GM12878 (cell line): ENCODE data around the gene CPNE6. TPM values are rescaled to one million over a fixed set of nuclear protein-coding genes. Genes with fewer than 3 reads are reported as not detected.

Experiments used
- CBFB ChIP-seq: IDR thresholded peaks from 2 replicates; pipeline ENCODE4 v1.6.1; 2016; ENCODE audit warnings: antibody characterized with exemption, low read depth
- CHD1 ChIP-seq: IDR thresholded peaks from 2 replicates; pipeline ENCODE4 v1.6.1; 2012; ENCODE audit warnings: low read depth, low read length, improper control_type of control experiment
- CREB1 ChIP-seq: IDR thresholded peaks from 2 replicates; pipeline ENCODE4 v1.6.1; 2012; ENCODE audit warnings: low read depth, mild to moderate bottlenecking, inconsistent platforms
- EGR1 ChIP-seq, 2 experiments: IDR thresholded peaks; 1 replicate in 1 of 2; 2 replicates in 1 of 2; pipeline ENCODE4 v1.6.1; 2011 to 2012; ENCODE audit warnings: low read depth in 2 of 2, low read length in 2 of 2, borderline replicate concordance in 1 of 2, mild to moderate bottlenecking in 1 of 2, moderate library complexity in 1 of 2
- ESRRA ChIP-seq: IDR thresholded peaks from 2 replicates; pipeline ENCODE4 v1.6.1; 2012; ENCODE audit warnings: mild to moderate bottlenecking, low read length, improper control_type of control experiment
- KLF5 ChIP-seq: fragments of 450-650 bp; IDR thresholded peaks from 2 replicates; pipeline ENCODE4 v1.6.1; 2014; ENCODE audit warnings: mild to moderate bottlenecking; ENCODE audit not compliant: partially characterized antibody
- LARP7 ChIP-seq: fragments of 450-650 bp; IDR thresholded peaks from 2 replicates; pipeline ENCODE4 v1.6.1; 2017; ENCODE audit warnings: mild to moderate bottlenecking
- MYC ChIP-seq: IDR thresholded peaks from 2 replicates; pipeline ENCODE4 v1.6.1; 2011; ENCODE audit warnings: mild to moderate bottlenecking, low read length, moderate library complexity, inconsistent platforms; ENCODE audit not compliant: insufficient read depth, insufficient replicate concordance, insufficient read length, severe bottlenecking
- NR2F1 ChIP-seq: fragments of 450-650 bp; conservative IDR thresholded peaks from 2 replicates; pipeline ENCODE4 v1.6.1; 2017; ENCODE audit warnings: mild to moderate bottlenecking
- POLR2A ChIP-seq: IDR thresholded peaks from 2 replicates; pipeline ENCODE4 v1.6.1; 2011; ENCODE audit warnings: low read depth, mild to moderate bottlenecking, low read length
- POLR2AphosphoS5 ChIP-seq: IDR thresholded peaks from 2 replicates; pipeline ENCODE4 v1.6.1; 2011; ENCODE audit warnings: mild to moderate bottlenecking, low read length, inconsistent platforms
- RELB ChIP-seq: fragments of 450-650 bp; IDR thresholded peaks from 2 replicates; pipeline ENCODE4 v1.6.1; 2017; ENCODE audit warnings: low read depth, mild to moderate bottlenecking, moderate library complexity
- SRF ChIP-seq, 2 experiments: IDR thresholded peaks; 2 replicates each; pipeline ENCODE4 v1.6.1; 2011; ENCODE audit warnings: low read depth in 2 of 2, low read length in 2 of 2, mild to moderate bottlenecking in 1 of 2, moderate library complexity in 1 of 2
- STAT1 ChIP-seq: fragments of 450-650 bp; conservative IDR thresholded peaks from 2 replicates; pipeline ENCODE4 v1.6.1; 2014; ENCODE audit warnings: antibody characterized with exemption, mild to moderate bottlenecking
- TCF3 ChIP-seq: IDR thresholded peaks from 2 replicates; pipeline ENCODE4 v1.6.1; 2012; ENCODE audit warnings: low read depth, mild to moderate bottlenecking, low read length, borderline replicate concordance; ENCODE audit not compliant: insufficient read depth
- USF1 ChIP-seq: IDR thresholded peaks from 2 replicates; pipeline ENCODE4 v1.6.1; 2011; ENCODE audit warnings: borderline replicate concordance, low read depth, mild to moderate bottlenecking, moderate library complexity, mixed read lengths, low read length; ENCODE audit not compliant: insufficient read depth; ENCODE audit errors: extremely low read length
- ZNF207 ChIP-seq: fragments of 450-650 bp; IDR thresholded peaks from 2 replicates; pipeline ENCODE4 v1.6.1; 2014; ENCODE audit warnings: antibody characterized with exemption, mild to moderate bottlenecking, borderline replicate concordance
- ZNF592 ChIP-seq: fragments of 450-650 bp; IDR thresholded peaks from 2 replicates; pipeline ENCODE4 v1.6.1; 2017; ENCODE audit warnings: mild to moderate bottlenecking, moderate library complexity
- polyA plus RNA-seq, 11 experiments: library from polyadenylated mRNA; depleted of rRNA in 4 of 11; unstranded in 6 of 11; stranded (reverse) in 5 of 11; fragments of >200 nt; fragmentation: Nextera tagmentation in 4 of 11; fragmentation: Illumina TruSeq in 1 of 11; extraction: Ambion mirVana in 4 of 11; extraction: Trizol in 1 of 11; gene quantifications; 1 replicate in 1 of 11; 2 replicates in 10 of 11; pipeline versions ENCODE4 v1.2.1 to v1.2.3, GENCODE V29; 2011 to 2016; ENCODE audit warnings: inconsistent platforms in 2 of 11, missing spikeins in 2 of 11, low read depth in 1 of 11
- total RNA-seq, 4 experiments: library from RNA; depleted of rRNA in 3 of 4; stranded (reverse); fragments of >200 nt in 3 of 4; fragmentation: Illumina TruSeq in 1 of 4; extraction: Trizol in 1 of 4; gene quantifications; 2 replicates each; pipeline versions ENCODE4 v1.2.1 to v1.2.3, GENCODE V29; 2013 to 2021
- TF ChIP-seq, protein P1 (sequence below): IDR thresholded peaks from 2 replicates; pipeline ENCODE4 v1.6.1; 2011; ENCODE audit warnings: low read depth, low read length, improper control_type of control experiment, borderline replicate concordance

CPNE6 gene
- total and polyA plus RNA-seq, 10 of the 15 experiments (the other 5 are each of a cell fraction or from before 2014, with no cell fraction given): 0.06 to 0.43 (median 0.18) TPM; not detected in 3

DNA sequence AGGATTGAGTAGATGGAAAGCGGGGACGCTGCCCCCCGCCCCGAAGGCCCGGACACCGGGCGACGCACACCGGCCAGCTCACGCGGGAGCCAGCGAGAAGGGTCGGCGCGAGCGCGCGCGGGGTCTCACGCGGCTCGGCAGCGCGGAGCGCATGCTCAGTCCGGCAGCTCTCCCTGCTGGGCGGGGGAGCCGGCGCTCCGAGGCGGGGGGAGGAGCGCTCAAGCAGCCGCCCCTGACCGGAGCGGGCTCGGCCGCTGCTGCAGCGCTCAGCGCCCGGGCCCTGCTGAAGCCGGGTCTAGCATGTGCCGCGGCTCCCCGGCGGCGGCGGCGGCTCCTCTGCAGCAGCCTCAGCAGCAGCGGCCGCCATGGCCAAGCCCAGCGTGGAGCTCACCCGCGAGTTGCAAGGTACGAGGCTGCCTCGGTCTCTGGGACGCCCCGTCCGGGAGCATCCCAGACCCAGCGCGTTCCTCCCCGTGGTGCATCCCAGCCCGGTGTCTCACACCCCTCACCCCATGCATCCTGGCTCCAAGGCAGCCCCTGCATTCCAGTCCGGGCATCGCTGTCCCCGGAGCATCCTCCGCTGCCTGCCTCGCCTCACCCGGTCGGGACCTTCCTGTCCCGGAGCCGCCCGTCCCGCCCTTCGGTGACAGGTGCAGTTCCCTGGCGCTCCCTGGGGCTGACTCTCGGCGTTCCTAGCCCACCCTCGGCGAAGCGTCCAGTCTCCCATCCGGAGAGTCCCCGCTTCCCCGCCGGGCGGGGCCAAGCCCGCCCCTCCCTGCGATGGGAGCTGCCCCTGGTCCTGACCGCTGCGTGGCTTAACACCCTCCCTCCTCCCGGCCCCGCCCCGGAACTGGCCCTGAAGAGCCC is 19.3 kb upstream of the CPNE6 start, which contains the start of gene CARMIL3 (continued):
- no peak for TF ChIP-seq CBFB
- no peak for TF ChIP-seq ESRRA
- TF ChIP-seq MYC: no peak
- TF ChIP-seq USF1: no peak
- peak; percentile 50; the same call in 1 of the 2 replicates for TF ChIP-seq POLR2A
- peak; percentile 29; the same call in 1 of the 2 replicates for TF ChIP-seq POLR2AphosphoS5
- no peak for TF ChIP-seq STAT1
- no peak for TF ChIP-seq EGR1 (IDR thresholded peaks at IDR 0.05; ENCODE audit: borderline replicate concordance in 1 of 2, low read depth in 2 of 2, low read length in 2 of 2)
- no peak for TF ChIP-seq ZNF592
- 0 out of 2 replicates have a peak, but pooled peaks have one; percentile 19 for TF ChIP-seq TCF3
- TF ChIP-seq KLF5: no peak
- TF ChIP-seq SRF (IDR thresholded peaks at IDR 0.05; ENCODE audit: low read depth in 2 of 2, low read length in 2 of 2): no peak
- TF ChIP-seq RELB: no peak
- no peak for TF ChIP-seq CHD1
- TF ChIP-seq CREB1: no peak
- no peak; the same call in 1 of the 2 replicates for TF ChIP-seq LARP7
- TF ChIP-seq ZNF207: peak; percentile 37; the same call in 1 of the 2 replicates
- TF ChIP-seq, protein P1, sequence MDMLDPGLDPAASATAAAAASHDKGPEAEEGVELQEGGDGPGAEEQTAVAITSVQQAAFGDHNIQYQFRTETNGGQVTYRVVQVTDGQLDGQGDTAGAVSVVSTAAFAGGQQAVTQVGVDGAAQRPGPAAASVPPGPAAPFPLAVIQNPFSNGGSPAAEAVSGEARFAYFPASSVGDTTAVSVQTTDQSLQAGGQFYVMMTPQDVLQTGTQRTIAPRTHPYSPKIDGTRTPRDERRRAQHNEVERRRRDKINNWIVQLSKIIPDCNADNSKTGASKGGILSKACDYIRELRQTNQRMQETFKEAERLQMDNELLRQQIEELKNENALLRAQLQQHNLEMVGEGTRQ: no peak
- no peak for TF ChIP-seq NR2F1
